Measurements from ENCODE around the gene RASSF5. TPM values are rescaled to one million over a fixed set of nuclear protein-coding genes. Genes with fewer than 3 reads are reported as not detected.

RASSF5 gene
- total RNA-seq, 1 donor from 2014 or later, result 116 TPM

DNA sequence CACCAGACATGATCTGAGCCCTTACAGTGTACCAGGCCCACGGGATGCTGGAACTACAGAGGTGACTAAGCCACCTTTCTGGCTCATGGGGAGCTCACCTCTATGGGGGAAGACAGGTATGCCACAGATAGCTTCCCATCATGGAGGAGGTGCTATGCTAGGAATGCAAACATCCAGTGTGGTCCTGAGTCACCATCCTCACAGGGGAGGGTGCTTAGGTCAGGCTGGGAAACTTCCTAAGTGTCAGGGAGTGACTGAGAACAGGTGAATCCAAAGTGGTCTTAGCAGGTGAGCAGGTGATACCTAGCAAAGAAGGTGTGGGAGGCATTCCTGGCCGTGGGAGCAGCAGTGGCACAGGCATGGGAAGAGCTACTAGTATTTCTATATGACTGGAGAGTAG, 8.6 kb upstream of the RASSF5 start:
- Mint-ChIP-seq H3K9me3 (no peaks in the 10 kb centered on the region), H3K4me1 (peaks cover 45% of the 10 kb centered on the region), H3K36me3 (ENCODE audit: low read depth) (peaks cover 25% of the 10 kb centered on the region), H3K4me3 (no peak overlapping the region), H3K27ac (peak overlapping the region; percentile 65), H3K27me3 (no peaks in the 10 kb centered on the region)
- DNase-seq (no peak), ATAC-seq (ENCODE audit: low read depth) (no peak)
- intact Hi-C loops (cut with micrococcal nuclease), result no loop called here
- CTCF ChIA-PET, result interaction anchor here (0.8 to 1.2 kb wide), 2 partner anchors 48 to 80 kb away, joined by 3 read pairs; no protein-coding TSS in a partner anchor
- POLR2A ChIA-PET, result interaction anchor here (3.9 kb wide), 1 partner anchor 28 kb away, joined by 22 read pairs; the partner anchor contains the start of gene IKBKE
- TF ChIP-seq, protein P1, sequence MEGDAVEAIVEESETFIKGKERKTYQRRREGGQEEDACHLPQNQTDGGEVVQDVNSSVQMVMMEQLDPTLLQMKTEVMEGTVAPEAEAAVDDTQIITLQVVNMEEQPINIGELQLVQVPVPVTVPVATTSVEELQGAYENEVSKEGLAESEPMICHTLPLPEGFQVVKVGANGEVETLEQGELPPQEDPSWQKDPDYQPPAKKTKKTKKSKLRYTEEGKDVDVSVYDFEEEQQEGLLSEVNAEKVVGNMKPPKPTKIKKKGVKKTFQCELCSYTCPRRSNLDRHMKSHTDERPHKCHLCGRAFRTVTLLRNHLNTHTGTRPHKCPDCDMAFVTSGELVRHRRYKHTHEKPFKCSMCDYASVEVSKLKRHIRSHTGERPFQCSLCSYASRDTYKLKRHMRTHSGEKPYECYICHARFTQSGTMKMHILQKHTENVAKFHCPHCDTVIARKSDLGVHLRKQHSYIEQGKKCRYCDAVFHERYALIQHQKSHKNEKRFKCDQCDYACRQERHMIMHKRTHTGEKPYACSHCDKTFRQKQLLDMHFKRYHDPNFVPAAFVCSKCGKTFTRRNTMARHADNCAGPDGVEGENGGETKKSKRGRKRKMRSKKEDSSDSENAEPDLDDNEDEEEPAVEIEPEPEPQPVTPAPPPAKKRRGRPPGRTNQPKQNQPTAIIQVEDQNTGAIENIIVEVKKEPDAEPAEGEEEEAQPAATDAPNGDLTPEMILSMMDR (IDR thresholded peaks at IDR 0.05), result no peak

DNA sequence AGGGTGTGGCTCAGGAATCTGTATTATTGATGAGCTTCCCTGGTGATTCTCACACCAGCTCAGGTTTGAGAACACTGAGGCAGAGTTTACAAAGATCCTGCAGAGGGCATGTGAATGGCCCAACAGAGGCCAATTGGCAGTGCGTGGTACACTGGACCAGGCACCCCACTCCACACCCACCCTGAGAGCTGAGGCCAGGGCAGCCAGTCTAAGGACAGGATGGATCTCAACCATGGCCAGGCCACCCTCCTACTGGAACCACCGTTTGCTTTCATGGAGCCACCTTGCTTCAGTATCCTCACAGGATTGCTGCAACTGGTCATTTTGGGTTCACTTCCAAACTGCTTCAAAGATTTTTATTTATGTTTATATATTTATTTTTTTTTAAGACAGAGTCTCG, 7.3 kb upstream of the RASSF5 start:
- H3K27ac Mint-ChIP-seq, result no peak overlapping the region
- no peaks in the 10 kb centered on the region for H3K9me3 Mint-ChIP-seq
- H3K4me1 Mint-ChIP-seq, result peaks cover 44% of the 10 kb centered on the region
- CTCF ChIA-PET, result interaction anchor here (0.7 kb wide), 1 partner anchor 21 kb away, joined by 3 read pairs; no protein-coding TSS in a partner anchor
- peaks cover 17% of the 10 kb centered on the region for H3K36me3 Mint-ChIP-seq (ENCODE audit: low read depth)
- DNase-seq, result no peak
- POLR2A ChIA-PET, result interaction anchor here (0.5 kb wide), 1 partner anchor 411 kb away, joined by 4 read pairs; no protein-coding TSS in a partner anchor
- H3K4me3 Mint-ChIP-seq, result no peak overlapping the region
- intact Hi-C loops (cut with micrococcal nuclease), result no loop called here
- ATAC-seq (ENCODE audit: low read depth), result no peak
- TF ChIP-seq, protein P1 (IDR thresholded peaks at IDR 0.05), result no peak
- no peaks in the 10 kb centered on the region for H3K27me3 Mint-ChIP-seq

GRCh38 chr1:206501881-206502280, 5.5 kb upstream of the RASSF5 start:
- TF ChIP-seq, protein P1 (IDR thresholded peaks at IDR 0.05), result no peak
- intact Hi-C loops (cut with micrococcal nuclease), result no loop called here
- no peaks in the 10 kb centered on the region for H3K9me3 Mint-ChIP-seq
- no peaks in the 10 kb centered on the region for H3K27me3 Mint-ChIP-seq
- H3K27ac Mint-ChIP-seq, result no peak overlapping the region
- DNase-seq (no peak), ATAC-seq (ENCODE audit: low read depth) (no peak)
- ChIA-PET POLR2A (no interaction called here), CTCF (no interaction called here)
- H3K4me1 Mint-ChIP-seq, result peaks cover 37% of the 10 kb centered on the region
- peaks cover 16% of the 10 kb centered on the region for H3K36me3 Mint-ChIP-seq (ENCODE audit: low read depth)
- H3K4me3 Mint-ChIP-seq, result no peak overlapping the region

GRCh38 chr1:206502403-206502802, 4.9 kb upstream of the RASSF5 start:
- POLR2A ChIA-PET, result no interaction called here
- ATAC-seq (ENCODE audit: low read depth), result no peak
- peaks cover 16% of the 10 kb centered on the region for H3K36me3 Mint-ChIP-seq (ENCODE audit: low read depth)
- CTCF ChIA-PET, result no interaction called here
- no peak overlapping the region for H3K4me3 Mint-ChIP-seq
- H3K4me1 Mint-ChIP-seq, result peaks cover 31% of the 10 kb centered on the region
- H3K27ac Mint-ChIP-seq, result no peak overlapping the region
- intact Hi-C loops (cut with micrococcal nuclease), result no loop called here
- H3K27me3 Mint-ChIP-seq, result no peaks in the 10 kb centered on the region
- TF ChIP-seq, protein P1 (IDR thresholded peaks at IDR 0.05), result no peak
- DNase-seq, result no peak
- no peaks in the 10 kb centered on the region for H3K9me3 Mint-ChIP-seq

DNA sequence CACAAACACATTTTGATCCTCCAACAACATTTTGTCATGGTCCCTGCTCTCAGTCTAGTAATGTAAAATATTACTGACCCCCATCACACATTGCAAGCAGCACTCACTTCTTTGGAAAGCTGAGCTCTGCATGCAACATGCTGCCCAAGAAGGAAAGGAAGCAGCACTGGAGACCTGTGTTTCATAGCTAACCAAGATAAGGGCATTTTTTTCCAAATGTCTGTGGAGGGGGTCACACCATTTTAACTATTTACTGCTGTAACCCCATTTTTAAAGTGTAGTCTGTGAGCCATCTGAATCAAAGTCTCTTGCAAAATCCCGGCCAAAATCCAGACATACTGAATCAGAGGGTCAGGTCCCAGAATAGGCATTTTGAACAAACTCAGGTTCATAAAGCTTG, 4.5 kb upstream of the RASSF5 start:
- ATAC-seq (ENCODE audit: low read depth) (no peak), DNase-seq (no peak)
- H3K27ac Mint-ChIP-seq, result no peak overlapping the region
- no peaks in the 10 kb centered on the region for H3K9me3 Mint-ChIP-seq
- H3K36me3 Mint-ChIP-seq (ENCODE audit: low read depth), result peaks cover 16% of the 10 kb centered on the region
- TF ChIP-seq, protein P1 (IDR thresholded peaks at IDR 0.05), result no peak
- ChIA-PET CTCF (no interaction called here), POLR2A (no interaction called here)
- H3K4me3 Mint-ChIP-seq, result no peak overlapping the region
- no peaks in the 10 kb centered on the region for H3K27me3 Mint-ChIP-seq
- intact Hi-C loops (cut with micrococcal nuclease), result no loop called here
- peaks cover 28% of the 10 kb centered on the region for H3K4me1 Mint-ChIP-seq

Measured in activated B cell treated with CpG ODN at 0.5 μM for 24 hours (primary cell).